NCI-H146 treated with DMSO at 0.1 percent for 48 hours (cell line): Measurements from ENCODE around the gene WNT9B.
A peak's percentile ranks its signal among the peaks of the same experiment; 100 is the strongest.

Source experiments
- DNase-seq: peaks from one replicate; lab custom pipeline; 2025; ENCODE audit not compliant: unreplicated experiment; lab: John Stamatoyannopoulos, UW

WNT9B gene, protein sequence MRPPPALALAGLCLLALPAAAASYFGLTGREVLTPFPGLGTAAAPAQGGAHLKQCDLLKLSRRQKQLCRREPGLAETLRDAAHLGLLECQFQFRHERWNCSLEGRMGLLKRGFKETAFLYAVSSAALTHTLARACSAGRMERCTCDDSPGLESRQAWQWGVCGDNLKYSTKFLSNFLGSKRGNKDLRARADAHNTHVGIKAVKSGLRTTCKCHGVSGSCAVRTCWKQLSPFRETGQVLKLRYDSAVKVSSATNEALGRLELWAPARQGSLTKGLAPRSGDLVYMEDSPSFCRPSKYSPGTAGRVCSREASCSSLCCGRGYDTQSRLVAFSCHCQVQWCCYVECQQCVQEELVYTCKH

GRCh38 chr17:46851029-46851741 lies at the start of gene WNT9B:
TSS of gene WNT9B (plus strand) at chr17:46851583. CDS start at chr17:46851639, 56 bp downstream.
- DNase-seq, result peak; percentile 42

- DNase-seq, result no peak
These were observed 48.6 kb upstream of the WNT9B start for GRCh38 chr17:46802800-46803199.

DNA sequence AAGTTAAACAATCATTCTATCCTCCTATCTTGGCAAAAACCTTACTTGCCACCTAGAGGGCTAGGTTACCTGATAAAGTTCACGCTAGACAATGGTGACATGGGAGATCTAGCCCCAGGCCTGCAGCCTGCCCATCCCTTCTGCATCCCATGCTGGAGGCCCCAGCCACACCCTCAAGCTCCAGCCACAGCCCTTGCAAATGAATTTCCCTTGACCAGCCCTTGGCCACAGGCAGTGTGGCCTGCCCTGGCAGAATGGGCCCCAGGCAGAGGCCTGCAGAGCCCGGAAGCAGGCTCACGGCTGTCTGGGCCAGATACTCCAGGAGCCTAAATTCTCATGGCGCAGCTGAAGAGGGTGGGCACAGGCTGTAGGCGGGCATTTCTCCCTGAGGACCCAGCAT lies 47.8 kb upstream of the WNT9B start:
- no peak for DNase-seq

DNA sequence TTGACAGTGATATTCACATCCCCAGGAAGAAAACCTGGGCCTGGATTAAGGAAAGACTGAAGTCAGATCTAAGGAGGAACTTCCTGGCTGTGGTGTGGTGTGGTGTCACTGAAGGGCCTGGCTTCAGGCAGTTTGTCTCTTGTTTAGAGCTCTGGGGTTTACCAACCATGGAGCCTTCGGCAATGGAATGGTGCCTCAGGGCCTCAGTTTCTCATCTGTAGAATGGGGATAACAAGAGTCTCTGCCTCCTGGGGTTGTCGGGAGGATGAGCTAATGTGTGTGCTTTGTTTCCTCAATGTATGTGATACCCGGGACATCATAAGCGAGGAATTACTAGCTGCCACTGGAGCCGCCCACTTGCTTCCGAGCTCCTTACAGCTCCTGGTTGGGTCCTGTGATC lies 45.6 kb upstream of the WNT9B start:
- no peak for DNase-seq

- DNase-seq, result no peak
These were observed 42.2 kb upstream of the WNT9B start for GRCh38 chr17:46809110-46809571.

- DNase-seq, result no peak
These were observed 40.5 kb upstream of the WNT9B start for GRCh38 chr17:46810837-46811236.

DNA sequence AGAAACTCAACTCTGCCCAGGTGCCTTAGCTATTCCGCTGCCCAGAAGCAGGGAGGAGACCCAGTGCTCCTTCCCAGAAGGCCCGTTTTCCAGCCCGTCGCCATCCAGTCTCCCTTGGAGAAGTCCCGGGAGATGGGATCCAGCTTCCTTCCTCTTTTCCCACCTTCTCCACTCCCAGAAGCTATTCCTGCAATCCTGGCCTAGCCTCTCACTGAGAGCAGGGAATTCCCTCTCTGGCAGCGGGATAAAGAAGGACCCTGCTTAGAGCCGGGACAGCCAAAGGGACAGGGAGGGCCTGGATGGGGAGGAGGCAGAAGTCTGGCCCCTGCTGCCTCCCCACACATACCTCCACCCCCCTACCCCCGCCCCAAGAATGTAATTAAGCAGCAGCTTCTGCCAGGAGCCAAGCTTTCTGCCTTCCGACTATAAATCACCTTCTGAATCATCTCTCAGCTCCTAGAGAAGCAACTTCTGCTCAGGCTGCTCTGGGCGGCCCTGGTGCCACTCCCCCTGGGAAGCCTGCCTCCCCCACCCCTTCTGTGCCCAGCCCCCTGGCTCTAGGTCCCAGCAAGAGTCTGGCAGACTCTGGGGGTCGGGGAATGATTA lies 39.3 kb upstream of the WNT9B start:
- no peak for DNase-seq

GRCh38 chr17:46812624-46813318 lies 38.6 kb upstream of the WNT9B start:
- DNase-seq, result no peak

DNA sequence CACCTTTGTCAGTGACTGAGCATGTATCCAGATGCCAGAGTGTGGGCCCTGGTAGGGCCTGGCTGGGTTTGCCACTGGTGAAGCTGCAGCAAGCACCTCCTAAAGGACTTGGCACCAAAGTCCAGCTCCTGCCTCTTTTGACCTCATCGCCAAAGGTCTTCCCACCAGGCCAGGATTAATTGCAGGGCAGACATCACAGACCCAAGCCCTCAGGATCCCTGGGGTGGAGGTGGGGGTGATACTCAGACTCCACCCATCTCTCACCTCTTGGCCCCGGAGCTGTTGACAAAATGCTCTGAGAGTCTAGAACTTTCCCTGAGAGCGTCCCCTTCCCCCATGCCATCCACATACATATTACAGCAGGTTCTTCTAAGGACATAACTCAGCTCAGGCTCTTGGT lies 37.5 kb upstream of the WNT9B start:
- DNase-seq, result no peak

GRCh38 chr17:46814446-46814845 lies 36.9 kb upstream of the WNT9B start:
- DNase-seq, result no peak

- DNase-seq, result no peak
These were observed 35.7 kb upstream of the WNT9B start for GRCh38 chr17:46815474-46816353.

- no peak for DNase-seq
These were observed 34.1 kb upstream of the WNT9B start for GRCh38 chr17:46817151-46817900.

DNA sequence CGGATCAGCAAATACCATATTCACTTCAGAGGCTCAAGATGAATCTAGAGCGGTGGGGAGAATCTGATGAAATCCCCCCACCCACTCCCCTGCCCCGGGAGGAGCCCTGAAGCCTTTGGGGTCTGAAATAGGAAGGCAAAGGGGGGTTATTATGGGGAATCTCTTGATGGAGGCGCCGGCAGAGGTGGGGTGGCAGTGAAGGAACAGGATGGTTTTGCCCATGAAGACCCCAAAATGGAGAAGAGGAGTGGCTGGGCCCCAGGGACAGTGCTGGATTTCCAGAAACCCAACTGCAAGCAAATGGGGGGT lies 33.5 kb upstream of the WNT9B start:
- DNase-seq, result no peak

DNA sequence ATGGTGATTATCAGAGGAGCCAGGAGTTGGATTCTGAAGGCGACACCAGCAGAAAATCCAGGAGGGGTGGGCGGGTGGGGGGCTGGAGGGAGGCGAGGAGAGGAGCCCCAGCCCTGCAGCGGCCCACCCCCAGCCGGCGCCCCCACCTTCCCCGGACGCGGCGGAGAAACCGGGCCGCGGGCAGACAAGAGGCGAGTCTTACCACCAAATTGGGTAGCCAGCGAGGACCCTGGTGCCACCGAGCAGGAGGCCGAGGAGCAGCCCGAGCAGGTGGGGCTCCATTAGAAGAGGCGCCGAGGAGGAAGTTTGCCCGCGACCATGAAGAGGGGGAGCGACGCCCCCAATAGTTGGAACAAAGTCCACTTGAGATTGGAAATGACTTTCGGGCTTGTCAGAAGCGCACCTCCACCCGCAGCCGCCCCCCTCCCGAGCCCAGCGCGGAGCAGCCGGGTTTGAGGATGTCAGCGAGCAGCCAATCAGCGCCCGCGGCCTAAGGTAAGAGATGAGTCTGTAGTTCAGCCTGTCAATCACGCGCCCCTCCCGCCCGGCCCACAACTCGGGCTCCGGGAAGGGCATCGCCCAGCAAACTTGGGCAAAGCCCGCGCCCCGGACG lies 33.0 kb upstream of the WNT9B start, which contains the start of gene WNT3:
Gene WNT3, minus strand, starts transcription at position 377 of the 613 bp plus-strand sequence. Its CDS starts 95 bp downstream, at position 282.
- no peak for DNase-seq

- no peak for DNase-seq
These were observed 32.2 kb upstream of the WNT9B start for GRCh38 chr17:46818929-46819859.

DNA sequence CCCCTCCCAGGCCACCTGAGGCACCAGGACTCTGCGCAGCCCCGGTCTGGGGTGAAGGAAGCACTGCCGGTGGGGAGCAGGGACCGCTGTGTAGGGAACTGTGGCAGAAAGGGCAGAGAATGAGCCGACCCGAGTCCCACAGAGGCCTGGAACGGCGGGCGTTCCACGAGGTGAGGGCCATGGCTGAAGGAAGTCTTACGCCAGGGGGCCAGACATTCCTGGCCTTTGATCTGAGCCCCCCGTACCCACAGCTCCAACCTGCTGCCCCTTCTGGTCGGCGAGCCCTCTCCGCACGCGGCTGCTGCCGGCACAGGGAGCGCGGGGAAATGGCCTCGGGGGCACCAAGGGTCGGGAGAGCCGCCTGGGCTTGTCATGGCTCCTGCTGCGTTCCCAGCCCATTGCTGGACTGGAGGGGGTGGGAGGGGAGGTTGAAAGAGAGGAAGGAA lies 31.5 kb upstream of the WNT9B start:
- DNase-seq, result no peak

GRCh38 chr17:46820592-46821450 lies 30.6 kb upstream of the WNT9B start:
- no peak for DNase-seq
